Cardiac fibroblast (primary cell): ENCODE results near the gene ABCA13.

Source experiments
- DNase-seq, 2 donors: peaks; one replicate each; pipeline versions ENCODE4 v3.0.0 to v3.0.0-alpha.2; 2010; ENCODE audit warnings: low read depth in 2 of 2
- H3K4me3 ChIP-seq, 2 donors: replicated peaks in 1 of 2; 1 replicate in 1 of 2; 2 replicates in 1 of 2; pipeline ENCODE4 v1.5.1; 2011; ENCODE audit warnings: low read depth in 2 of 2, low read length in 2 of 2, mild to moderate bottlenecking in 2 of 2, moderate library complexity in 1 of 2
- TF ChIP-seq, protein P1 (sequence below): IDR thresholded peaks from one replicate; pipeline ENCODE4 v1.5.1; 2011; ENCODE audit warnings: low read depth, mild to moderate bottlenecking, low read length, inconsistent platforms

ABCA13 gene

GRCh38 chr7:48481235-48481634, 310.0 kb downstream of the ABCA13 start:
- TF ChIP-seq, protein P1, sequence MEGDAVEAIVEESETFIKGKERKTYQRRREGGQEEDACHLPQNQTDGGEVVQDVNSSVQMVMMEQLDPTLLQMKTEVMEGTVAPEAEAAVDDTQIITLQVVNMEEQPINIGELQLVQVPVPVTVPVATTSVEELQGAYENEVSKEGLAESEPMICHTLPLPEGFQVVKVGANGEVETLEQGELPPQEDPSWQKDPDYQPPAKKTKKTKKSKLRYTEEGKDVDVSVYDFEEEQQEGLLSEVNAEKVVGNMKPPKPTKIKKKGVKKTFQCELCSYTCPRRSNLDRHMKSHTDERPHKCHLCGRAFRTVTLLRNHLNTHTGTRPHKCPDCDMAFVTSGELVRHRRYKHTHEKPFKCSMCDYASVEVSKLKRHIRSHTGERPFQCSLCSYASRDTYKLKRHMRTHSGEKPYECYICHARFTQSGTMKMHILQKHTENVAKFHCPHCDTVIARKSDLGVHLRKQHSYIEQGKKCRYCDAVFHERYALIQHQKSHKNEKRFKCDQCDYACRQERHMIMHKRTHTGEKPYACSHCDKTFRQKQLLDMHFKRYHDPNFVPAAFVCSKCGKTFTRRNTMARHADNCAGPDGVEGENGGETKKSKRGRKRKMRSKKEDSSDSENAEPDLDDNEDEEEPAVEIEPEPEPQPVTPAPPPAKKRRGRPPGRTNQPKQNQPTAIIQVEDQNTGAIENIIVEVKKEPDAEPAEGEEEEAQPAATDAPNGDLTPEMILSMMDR = no peak
- DNase-seq = peak in 1 of 2 donors; percentile 1
- H3K4me3 ChIP-seq = no peak overlapping the region

GRCh38 chr7:48497521-48497920, 326.3 kb downstream of the ABCA13 start:
- no peak overlapping the region for H3K4me3 ChIP-seq
- DNase-seq = no peak
- TF ChIP-seq, protein P1 = no peak

DNA sequence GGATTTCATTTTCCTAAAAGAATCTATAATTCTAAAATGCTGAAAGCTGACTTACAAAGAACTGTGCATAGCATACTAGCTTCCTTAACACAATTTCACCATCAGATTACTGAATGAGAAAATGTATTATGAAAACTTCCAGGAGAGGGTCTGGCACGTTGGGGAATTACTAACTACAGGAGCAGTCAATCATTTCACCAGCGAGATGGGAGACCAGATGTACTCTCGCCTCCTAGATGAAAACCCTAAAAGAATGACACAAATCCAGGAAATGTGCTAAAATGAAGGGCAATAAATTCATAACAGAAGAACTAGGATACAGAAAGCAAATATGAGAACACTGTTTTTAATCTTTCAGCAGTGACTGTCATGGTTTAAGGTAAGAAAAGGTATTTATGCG, 330.8 kb downstream of the ABCA13 start:
- H3K4me3 ChIP-seq = no peak overlapping the region
- no peak for DNase-seq
- TF ChIP-seq, protein P1 = no peak

- TF ChIP-seq, protein P1 = no peak
- H3K4me3 ChIP-seq = no peak overlapping the region
- no peak for DNase-seq
Observed at GRCh38 chr7:48505051-48505450, 333.8 kb downstream of the ABCA13 start.

GRCh38 chr7:48505466-48505865, 334.2 kb downstream of the ABCA13 start:
- H3K4me3 ChIP-seq = no peak overlapping the region
- no peak for DNase-seq
- TF ChIP-seq, protein P1 = no peak

GRCh38 chr7:48506569-48506968, 335.3 kb downstream of the ABCA13 start:
- no peak overlapping the region for H3K4me3 ChIP-seq
- DNase-seq = no peak
- TF ChIP-seq, protein P1 = no peak

DNA sequence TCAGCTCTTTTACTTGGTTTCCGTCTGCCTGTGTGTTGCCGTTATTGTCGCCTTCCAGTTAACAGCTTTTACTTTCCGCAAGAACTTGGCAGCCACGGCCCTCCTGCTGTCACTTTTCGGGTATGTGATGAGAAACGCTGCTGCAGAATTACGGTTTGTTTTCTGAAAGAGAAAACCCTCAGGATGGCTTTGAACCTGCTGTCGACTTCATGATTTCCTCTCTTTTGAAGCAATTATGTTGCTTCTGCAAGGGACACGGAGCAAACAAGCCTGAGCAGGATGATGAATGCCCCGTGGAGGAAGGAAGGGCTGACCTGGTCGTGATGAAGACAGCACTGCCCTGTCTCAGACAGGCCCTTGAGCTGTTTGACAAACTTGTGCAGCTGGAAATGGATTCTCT, 339.8 kb downstream of the ABCA13 start:
- TF ChIP-seq, protein P1 = no peak
- no peak overlapping the region for H3K4me3 ChIP-seq
- peak in 1 of 2 donors; percentile 2 for DNase-seq
